SK-N-SH treated with all-trans-retinoic acid at 6 μM for 48 hours (cell line): ENCODE measurements around the gene OPRL1.

Experiments
- ATAC-seq: fragments of 200-7000 bp; cut with Tn5 transposase; 3 replicates; pipeline ENCODE4 v1.9.1; 2020; ENCODE audit warnings: mild to moderate bottlenecking, moderate library complexity
- ARNTL ChIP-seq: fragments of 450-650 bp; formaldehyde crosslinking; IDR thresholded peaks from 2 replicates; pipeline ENCODE4 v1.5.0; 2020; ENCODE audit warnings: low read depth, mild to moderate bottlenecking, moderate library complexity, borderline replicate concordance
- BACH2 ChIP-seq: fragments of 250-450 bp; sonication (Bioruptor Pico); IDR thresholded peaks from 2 replicates; pipeline ENCODE4 v1.9.0; 2021; ENCODE audit warnings: mild to moderate bottlenecking, borderline replicate concordance
- CREB5 ChIP-seq: fragments of 250-450 bp; sonication (Bioruptor Pico); IDR thresholded peaks from 2 replicates; pipeline ENCODE4 v1.5.1; 2020; ENCODE audit warnings: low read depth, mild to moderate bottlenecking, moderate library complexity
- CSDC2 ChIP-seq: fragments of 250-450 bp; sonication (Bioruptor Pico); IDR thresholded peaks from 2 replicates; pipeline ENCODE4 v1.5.0; 2020; ENCODE audit warnings: mild to moderate bottlenecking, moderate library complexity
- CSRNP3 ChIP-seq: fragments of 250-450 bp; sonication (Bioruptor Pico); IDR thresholded peaks from 2 replicates; pipeline ENCODE4 v1.5.1; 2021; ENCODE audit warnings: mild to moderate bottlenecking, moderate library complexity
- ESRRG ChIP-seq: fragments of 250-450 bp; sonication (Bioruptor Pico); IDR thresholded peaks from 2 replicates; pipeline ENCODE4 v1.6.1; 2021; ENCODE audit warnings: mild to moderate bottlenecking
- OSR1 ChIP-seq: fragments of 250-450 bp; sonication (Bioruptor Pico); IDR thresholded peaks from 2 replicates; pipeline ENCODE4 v1.8.0; 2022; ENCODE audit warnings: moderate library complexity, mild to moderate bottlenecking, inconsistent platforms
- PATZ1 ChIP-seq: fragments of 250-450 bp; sonication (Bioruptor Pico); IDR thresholded peaks from 2 replicates; pipeline ENCODE4 v1.8.0; 2020; ENCODE audit warnings: mild to moderate bottlenecking, moderate library complexity, borderline replicate concordance
- POU6F1 ChIP-seq: fragments of 250-450 bp; sonication (Bioruptor Pico); IDR thresholded peaks from 2 replicates; pipeline ENCODE4 v1.8.0; 2021; ENCODE audit warnings: low read depth, mild to moderate bottlenecking, moderate library complexity, borderline replicate concordance
- PPARA ChIP-seq: fragments of 250-450 bp; sonication (Bioruptor Pico); IDR thresholded peaks from 2 replicates; pipeline ENCODE4 v1.5.0; 2020; ENCODE audit warnings: mild to moderate bottlenecking, borderline replicate concordance
- RARB ChIP-seq: fragments of 250-450 bp; sonication (Bioruptor Pico); IDR thresholded peaks from 2 replicates; pipeline ENCODE4 v1.8.0; 2021; ENCODE audit warnings: mild to moderate bottlenecking, moderate library complexity
- SNAI2 ChIP-seq: fragments of 250-450 bp; sonication (Bioruptor Pico); IDR thresholded peaks from 2 replicates; pipeline ENCODE4 v1.5.0; 2020; ENCODE audit warnings: mild to moderate bottlenecking, moderate library complexity
- TOX ChIP-seq: fragments of 250-450 bp; sonication (Bioruptor Pico); IDR thresholded peaks from 2 replicates; pipeline ENCODE4 v1.8.0; 2021; ENCODE audit warnings: mild to moderate bottlenecking, moderate library complexity, borderline replicate concordance
- TSHZ2 ChIP-seq: fragments of 250-450 bp; sonication (Bioruptor Pico); IDR thresholded peaks from 2 replicates; pipeline ENCODE4 v1.5.0; 2020; ENCODE audit warnings: mild to moderate bottlenecking, moderate library complexity
- ZFP30 ChIP-seq: fragments of 450-650 bp; formaldehyde crosslinking; IDR thresholded peaks from 2 replicates; pipeline ENCODE4 v1.5.0; 2022; ENCODE audit warnings: mild to moderate bottlenecking, moderate library complexity
- ZNF565 ChIP-seq: fragments of 450-650 bp; formaldehyde crosslinking; conservative IDR thresholded peaks from 2 replicates; pipeline ENCODE4 v1.5.0; 2020; ENCODE audit warnings: low read depth, mild to moderate bottlenecking, moderate library complexity
- ZNF70 ChIP-seq: fragments of 450-650 bp; formaldehyde crosslinking; IDR thresholded peaks from 2 replicates; pipeline ENCODE4 v1.5.0; 2020; ENCODE audit warnings: mild to moderate bottlenecking, moderate library complexity
- ZNF8 ChIP-seq: fragments of 450-650 bp; formaldehyde crosslinking; IDR thresholded peaks from 2 replicates; pipeline ENCODE4 v1.5.0; 2020; ENCODE audit warnings: mild to moderate bottlenecking, moderate library complexity

OPRL1 gene

GRCh38 chr20:64080013-64080812 is at the start of gene OPRL1:
Gene OPRL1 (plus strand): TSS chr20:64080082. CDS start chr20:64092721, 12,639 bp downstream.
- no peak; the same call in none of the 3 replicates for ATAC-seq

More at GRCh38 chr20:64080013-64080812, at the start of gene OPRL1:
- TF ChIP-seq TOX (CRISPR knock-in tag) (no peak), PPARA (CRISPR knock-in tag) (no peak), ZFP30 (CRISPR knock-in tag) (no peak), POU6F1 (CRISPR knock-in tag) (no peak), CSRNP3 (CRISPR knock-in tag) (no peak), PATZ1 (CRISPR knock-in tag) (no peak), CSDC2 (CRISPR knock-in tag) (no peak), ARNTL (CRISPR knock-in tag) (no peak), CREB5 (no peak), OSR1 (CRISPR knock-in tag) (no peak), BACH2 (no peak), RARB (CRISPR knock-in tag) (no peak), ZNF8 (no peak), TSHZ2 (CRISPR knock-in tag) (no peak), ZNF70 (CRISPR knock-in tag) (no peak), ESRRG (CRISPR knock-in tag) (no peak), ZNF565 (CRISPR knock-in tag) (no peak), SNAI2 (CRISPR knock-in tag) (no peak)
